ENCODE results near the gene PCMTD2.

The PCMTD2 gene

DNA sequence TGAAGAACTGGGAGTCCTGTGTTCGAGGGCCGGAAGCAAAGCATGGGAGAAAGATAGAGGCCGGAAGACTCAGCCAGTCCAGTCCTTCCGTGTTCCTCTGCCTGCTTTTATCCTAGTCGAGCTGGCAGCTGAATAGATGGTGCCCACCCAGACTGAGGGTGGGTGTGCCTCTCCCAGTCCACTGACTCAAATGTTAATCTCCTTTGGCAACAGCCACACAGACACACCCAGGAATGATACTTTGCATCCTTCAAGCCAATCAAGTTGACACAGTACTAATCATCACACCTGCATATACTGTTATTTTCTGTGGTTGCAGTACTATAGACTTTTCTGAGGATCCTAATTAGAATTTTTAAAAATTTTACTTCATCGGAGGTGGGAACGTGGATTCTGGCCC lies 21.3 kb downstream of the PCMTD2 start:
- Histone ChIP-seq H3K36me3 (ENCODE audit: control insufficient read depth in 4 of 4, insufficient read depth in 4 of 4, low read length in 3 of 4) (peaks cover 8 to 21% (median 14%) of the 10 kb centered on the region in 4 experiments), H3K4me3 (ENCODE audit: control insufficient read depth in 1 of 7, extremely low read depth in 1 of 7, insufficient read depth in 4 of 7, low read depth in 2 of 7, low read length in 6 of 7) (no peak overlapping the region), H3K9me3 (ENCODE audit: control extremely low read depth in 1 of 5, control insufficient read depth in 4 of 5, insufficient read depth in 2 of 5, low read depth in 1 of 5, low read length in 4 of 5) (no peaks in the 10 kb centered on the region), H3K27me3 (replicated peaks in 2 of 5; ENCODE audit: control insufficient read depth in 4 of 5, insufficient read depth in 5 of 5, low read length in 4 of 5) (no peaks in the 10 kb centered on the region), H3K4me1 (ENCODE audit: control extremely low read depth in 1 of 4, control insufficient read depth in 4 of 4, insufficient read depth in 4 of 4, low read length in 3 of 4) (no peaks in the 10 kb centered on the region), H3K27ac (ENCODE audit: insufficient read depth in 1 of 2, low read depth in 1 of 2, low read length in 2 of 2, poor library complexity in 1 of 2, severe bottlenecking in 2 of 2) (no peak overlapping the region)
- POLR2A ChIA-PET, result no interaction called here
- WGBS (ENCODE audit: insufficient coverage), result 98% methylated on average over 7 of the region's 7 CpGs
- DNase-seq, result no peak
- CTCF ChIA-PET, result interaction anchor here (1.0 to 1.3 kb wide), 2 partner anchors 9 to 16 kb away, joined by 3 read pairs; no protein-coding TSS in a partner anchor

DNA sequence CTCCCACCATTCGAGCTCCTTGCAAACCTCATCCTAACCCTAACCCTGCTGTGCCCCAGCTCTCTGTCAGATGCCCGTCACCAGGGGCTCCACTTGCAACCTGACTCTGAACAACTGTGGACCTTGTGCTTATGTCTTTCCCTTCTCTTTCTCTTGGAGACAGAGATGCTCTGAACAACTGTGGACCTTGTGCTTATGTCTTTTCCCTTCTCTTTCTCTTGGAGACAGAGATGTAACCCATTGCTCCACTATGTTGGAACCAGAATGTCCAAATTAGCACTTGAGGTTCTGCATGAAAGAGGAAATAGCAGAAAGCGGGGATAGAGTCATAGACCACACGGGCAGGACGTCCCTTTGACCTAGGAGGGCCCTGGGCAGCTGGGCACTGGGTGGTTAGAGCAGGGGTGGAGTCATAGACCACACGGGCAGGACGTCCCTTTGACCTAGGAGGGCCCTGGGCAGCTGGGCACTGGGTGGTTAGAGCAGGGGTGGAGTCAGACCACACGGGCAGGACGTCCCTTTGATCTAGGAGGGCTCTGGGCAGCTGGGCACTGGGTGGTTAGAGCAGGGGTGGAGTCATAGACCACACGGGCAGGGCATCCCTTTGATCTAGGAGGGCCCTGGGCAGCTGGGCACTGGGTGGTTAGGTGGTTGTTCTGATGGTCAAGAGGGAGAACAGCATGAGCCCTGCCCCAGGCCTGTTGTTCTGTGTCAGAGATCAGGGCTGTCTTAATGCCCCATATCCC lies 22.2 kb downstream of the PCMTD2 start:
- H3K4me3 ChIP-seq (ENCODE audit: control insufficient read depth in 1 of 7, extremely low read depth in 1 of 7, insufficient read depth in 4 of 7, low read depth in 2 of 7, low read length in 6 of 7), result no peak overlapping the region
- H3K9me3 ChIP-seq (ENCODE audit: control extremely low read depth in 1 of 5, control insufficient read depth in 4 of 5, insufficient read depth in 2 of 5, low read depth in 1 of 5, low read length in 4 of 5), result no peaks in the 10 kb centered on the region
- no peaks in the 10 kb centered on the region for H3K27me3 ChIP-seq (replicated peaks in 2 of 5; ENCODE audit: control insufficient read depth in 4 of 5, insufficient read depth in 5 of 5, low read length in 4 of 5)
- no peaks in the 10 kb centered on the region for H3K4me1 ChIP-seq (ENCODE audit: control extremely low read depth in 1 of 4, control insufficient read depth in 4 of 4, insufficient read depth in 4 of 4, low read length in 3 of 4)
- DNase-seq, result no peak
- H3K27ac ChIP-seq (ENCODE audit: insufficient read depth in 1 of 2, low read depth in 1 of 2, low read length in 2 of 2, poor library complexity in 1 of 2, severe bottlenecking in 2 of 2), result no peak overlapping the region
- WGBS (ENCODE audit: insufficient coverage), result 93% methylated on average over 7 of the region's 10 CpGs
- CTCF ChIA-PET, result interaction anchor here (1.4 kb wide), 1 partner anchor 20 kb away, joined by 3 read pairs; no protein-coding TSS in a partner anchor
- POLR2A ChIA-PET, result no interaction called here
- peaks cover 6 to 19% (median 11%) of the 10 kb centered on the region in 4 experiments for H3K36me3 ChIP-seq (ENCODE audit: control insufficient read depth in 4 of 4, insufficient read depth in 4 of 4, low read length in 3 of 4)

DNA sequence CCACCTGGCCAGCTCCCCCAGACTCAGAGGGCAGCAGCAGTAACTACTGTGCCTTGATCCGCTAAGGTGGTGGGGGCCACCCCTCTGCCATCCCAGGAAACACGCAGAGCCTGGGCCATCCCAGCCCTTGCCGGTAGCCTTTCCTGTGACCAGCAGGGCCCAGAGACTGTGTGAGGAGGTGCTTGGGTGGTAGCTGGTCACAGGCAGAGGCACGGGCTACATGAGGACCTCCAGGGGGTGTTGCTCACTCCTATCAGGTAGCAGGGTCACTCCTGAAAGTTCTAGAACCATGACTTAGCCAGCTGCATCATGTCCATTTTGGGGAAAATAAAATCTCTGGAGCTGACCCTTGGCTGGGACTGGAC lies 22.8 kb downstream of the PCMTD2 start:
- Histone ChIP-seq H3K27me3 (replicated peaks in 2 of 5; ENCODE audit: control insufficient read depth in 4 of 5, insufficient read depth in 5 of 5, low read length in 4 of 5) (no peaks in the 10 kb centered on the region), H3K27ac (ENCODE audit: insufficient read depth in 1 of 2, low read depth in 1 of 2, low read length in 2 of 2, poor library complexity in 1 of 2, severe bottlenecking in 2 of 2) (no peak overlapping the region), H3K9me3 (ENCODE audit: control extremely low read depth in 1 of 5, control insufficient read depth in 4 of 5, insufficient read depth in 2 of 5, low read depth in 1 of 5, low read length in 4 of 5) (no peaks in the 10 kb centered on the region), H3K4me3 (ENCODE audit: control insufficient read depth in 1 of 7, extremely low read depth in 1 of 7, insufficient read depth in 4 of 7, low read depth in 2 of 7, low read length in 6 of 7) (no peak overlapping the region), H3K36me3 (ENCODE audit: control insufficient read depth in 4 of 4, insufficient read depth in 4 of 4, low read length in 3 of 4) (peaks cover 4 to 13% (median 9%) of the 10 kb centered on the region in 4 experiments), H3K4me1 (ENCODE audit: control extremely low read depth in 1 of 4, control insufficient read depth in 4 of 4, insufficient read depth in 4 of 4, low read length in 3 of 4) (no peaks in the 10 kb centered on the region)
- no peak for DNase-seq
- WGBS (ENCODE audit: insufficient coverage), result 92% methylated on average over 3 of the region's 4 CpGs
- POLR2A ChIA-PET, result no interaction called here
- CTCF ChIA-PET, result interaction anchor here (1.4 kb wide), 1 partner anchor 21 kb away, joined by 3 read pairs; no protein-coding TSS in a partner anchor

DNA sequence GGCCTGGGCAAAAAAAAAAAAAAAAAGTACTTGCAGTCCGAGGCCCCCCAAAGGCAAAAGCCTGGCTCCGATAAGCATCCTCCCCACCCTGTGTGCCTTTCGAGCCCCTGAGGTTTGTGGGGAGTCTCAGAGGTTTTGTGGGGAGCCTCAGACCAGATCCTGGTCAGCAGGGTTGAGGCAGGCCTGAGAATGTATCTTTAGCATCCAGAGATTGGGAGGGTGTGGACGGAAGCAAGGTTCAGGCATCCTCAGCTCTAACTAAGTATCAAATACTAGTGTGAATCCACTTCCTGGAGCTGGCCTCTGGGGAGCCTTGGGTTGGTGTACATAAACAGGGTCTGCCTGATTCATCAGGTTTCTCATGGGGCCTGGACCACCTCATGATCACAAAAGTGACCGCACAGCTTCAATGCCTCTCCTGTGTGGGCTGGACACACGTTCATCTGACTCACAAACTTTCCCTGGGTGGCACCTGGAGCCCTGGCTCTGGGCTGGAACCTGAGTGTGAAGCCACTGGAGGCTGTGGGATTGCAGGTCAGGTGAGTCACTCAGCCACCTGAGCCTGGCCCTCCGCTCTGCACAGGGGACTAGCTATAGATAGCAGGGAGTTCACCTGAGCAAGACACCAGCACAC lies 24.4 kb downstream of the PCMTD2 start:
- Histone ChIP-seq H3K4me1 (ENCODE audit: control extremely low read depth in 1 of 4, control insufficient read depth in 4 of 4, insufficient read depth in 4 of 4, low read length in 3 of 4) (no peaks in the 10 kb centered on the region), H3K27ac (ENCODE audit: insufficient read depth in 1 of 2, low read depth in 1 of 2, low read length in 2 of 2, poor library complexity in 1 of 2, severe bottlenecking in 2 of 2) (no peak overlapping the region), H3K36me3 (ENCODE audit: control insufficient read depth in 4 of 4, insufficient read depth in 4 of 4, low read length in 3 of 4) (peaks cover 0 to 6% (median 1%) of the 10 kb centered on the region in 4 experiments), H3K4me3 (ENCODE audit: control insufficient read depth in 1 of 7, extremely low read depth in 1 of 7, insufficient read depth in 4 of 7, low read depth in 2 of 7, low read length in 6 of 7) (no peak overlapping the region), H3K9me3 (ENCODE audit: control extremely low read depth in 1 of 5, control insufficient read depth in 4 of 5, insufficient read depth in 2 of 5, low read depth in 1 of 5, low read length in 4 of 5) (no peaks in the 10 kb centered on the region), H3K27me3 (replicated peaks in 2 of 5; ENCODE audit: control insufficient read depth in 4 of 5, insufficient read depth in 5 of 5, low read length in 4 of 5) (no peaks in the 10 kb centered on the region)
- ChIA-PET POLR2A (no interaction called here), CTCF (no interaction called here)
- no peak for DNase-seq
- WGBS (ENCODE audit: insufficient coverage), result 94% methylated on average over 7 of the region's 7 CpGs

DNA sequence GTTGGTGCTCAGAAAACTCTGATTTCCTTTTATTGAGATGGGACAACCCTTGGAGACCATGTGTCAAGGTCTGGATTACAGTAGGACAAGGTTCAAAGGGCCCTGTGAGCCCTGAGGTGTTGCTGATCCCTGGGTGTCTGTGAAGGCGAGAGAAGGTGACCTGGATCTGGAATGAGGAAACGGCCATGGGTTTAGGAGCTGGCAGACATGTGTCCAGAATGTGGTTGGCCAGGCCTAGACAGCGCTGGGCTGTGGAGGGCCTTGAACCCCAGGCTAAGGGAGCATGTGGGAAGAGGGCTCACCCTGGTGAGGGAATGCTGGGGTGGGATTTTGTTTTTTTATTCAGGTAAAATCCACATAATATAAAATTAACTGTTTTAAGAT lies 24.9 kb downstream of the PCMTD2 start:
- no CpG with 5 or more reads among the region's 3 CpGs for WGBS (ENCODE audit: insufficient coverage)
- ChIA-PET CTCF (no interaction called here), POLR2A (no interaction called here)
- no peak for DNase-seq
- Histone ChIP-seq H3K4me1 (ENCODE audit: control extremely low read depth in 1 of 4, control insufficient read depth in 4 of 4, insufficient read depth in 4 of 4, low read length in 3 of 4) (no peaks in the 10 kb centered on the region), H3K9me3 (ENCODE audit: control extremely low read depth in 1 of 5, control insufficient read depth in 4 of 5, insufficient read depth in 2 of 5, low read depth in 1 of 5, low read length in 4 of 5) (no peaks in the 10 kb centered on the region), H3K36me3 (ENCODE audit: control insufficient read depth in 4 of 4, insufficient read depth in 4 of 4, low read length in 3 of 4) (peaks cover 0 to 6% (median 0%) of the 10 kb centered on the region in 4 experiments), H3K27ac (ENCODE audit: insufficient read depth in 1 of 2, low read depth in 1 of 2, low read length in 2 of 2, poor library complexity in 1 of 2, severe bottlenecking in 2 of 2) (no peak overlapping the region), H3K27me3 (replicated peaks in 2 of 5; ENCODE audit: control insufficient read depth in 4 of 5, insufficient read depth in 5 of 5, low read length in 4 of 5) (no peaks in the 10 kb centered on the region), H3K4me3 (ENCODE audit: control insufficient read depth in 1 of 7, extremely low read depth in 1 of 7, insufficient read depth in 4 of 7, low read depth in 2 of 7, low read length in 6 of 7) (no peak overlapping the region)

DNA sequence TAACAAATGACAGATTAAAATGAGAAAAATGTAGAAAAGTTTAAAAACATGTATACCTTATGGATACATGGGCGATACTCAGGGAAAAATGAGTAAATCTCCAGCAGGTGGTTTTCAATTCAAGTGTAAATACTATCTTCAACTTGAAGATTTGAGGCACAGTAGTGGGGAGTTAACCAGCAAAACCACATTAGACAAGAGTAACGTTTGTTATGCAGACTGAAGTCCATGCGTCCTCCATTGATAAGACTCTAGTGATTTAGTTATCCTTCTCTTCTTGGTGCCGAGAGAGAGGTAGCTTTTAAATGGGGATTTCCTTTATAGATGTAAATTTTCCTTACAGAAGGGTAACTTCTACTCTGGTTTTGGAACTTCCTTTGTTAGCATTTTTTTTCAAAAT lies 28.1 kb downstream of the PCMTD2 start:
- WGBS (ENCODE audit: insufficient coverage), result 100% methylated on average over 1 of the region's 4 CpGs
- no peaks in the 10 kb centered on the region for H3K27me3 ChIP-seq (replicated peaks in 2 of 5; ENCODE audit: control insufficient read depth in 4 of 5, insufficient read depth in 5 of 5, low read length in 4 of 5)
- DNase-seq, result peak in 1 of 3 donors; percentile 7
- no peak overlapping the region for H3K27ac ChIP-seq (ENCODE audit: insufficient read depth in 1 of 2, low read depth in 1 of 2, low read length in 2 of 2, poor library complexity in 1 of 2, severe bottlenecking in 2 of 2)
- no peaks in the 10 kb centered on the region for H3K36me3 ChIP-seq (ENCODE audit: control insufficient read depth in 4 of 4, insufficient read depth in 4 of 4, low read length in 3 of 4)
- CTCF ChIA-PET, result interaction anchor here (1.1 kb wide), 1 partner anchor 12 kb away, joined by 4 read pairs; no protein-coding TSS in a partner anchor
- POLR2A ChIA-PET, result no interaction called here
- H3K4me1 ChIP-seq (ENCODE audit: control extremely low read depth in 1 of 4, control insufficient read depth in 4 of 4, insufficient read depth in 4 of 4, low read length in 3 of 4), result no peaks in the 10 kb centered on the region
- peaks cover 0 to 2% (median 0%) of the 10 kb centered on the region in 5 experiments for H3K9me3 ChIP-seq (ENCODE audit: control extremely low read depth in 1 of 5, control insufficient read depth in 4 of 5, insufficient read depth in 2 of 5, low read depth in 1 of 5, low read length in 4 of 5)
- no peak overlapping the region for H3K4me3 ChIP-seq (ENCODE audit: control insufficient read depth in 1 of 7, extremely low read depth in 1 of 7, insufficient read depth in 4 of 7, low read depth in 2 of 7, low read length in 6 of 7)

Data from common myeloid progenitor, CD34-positive (primary cell).